NCI-H1930 (cell line): ENCODE results near the gene CC2D2B.

Experiments
- DNase-seq, 2 experiments: peaks; one replicate each; lab custom pipeline; 2025; lab: John Stamatoyannopoulos, UW

The CC2D2B gene

GRCh38 chr10:96075977-96076376 lies 168.2 kb downstream of the CC2D2B start:
- no peak for DNase-seq

- no peak for DNase-seq
Measured at GRCh38 chr10:96077156-96077555, 169.4 kb downstream of the CC2D2B start.

GRCh38 chr10:96082153-96082552 lies 174.4 kb downstream of the CC2D2B start:
- no peak for DNase-seq
